HEK293 (cell line): ENCODE measurements around the gene ZNF292.

Experiments
- CTCF ChIP-seq: fragments of 450-650 bp; formaldehyde crosslinking; IDR thresholded peaks from 2 replicates; pipeline ENCODE4 v1.5.1; 2016; ENCODE audit warnings: missing biosample characterization, missing genetic modification characterization
- PRDM1 ChIP-seq: fragments of 450-650 bp; formaldehyde crosslinking; IDR thresholded peaks from 2 replicates; pipeline ENCODE4; 2016; ENCODE audit warnings: missing biosample characterization, missing genetic modification characterization
- PRDM10 ChIP-seq: fragments of 450-650 bp; formaldehyde crosslinking; IDR thresholded peaks from 2 replicates; pipeline ENCODE4 v1.5.1; 2016; ENCODE audit warnings: missing biosample characterization, missing genetic modification characterization
- ZBTB10 ChIP-seq: fragments of 450-650 bp; formaldehyde crosslinking; IDR thresholded peaks from 2 replicates; pipeline ENCODE4 v1.5.1; 2016; ENCODE audit warnings: missing biosample characterization, missing genetic modification characterization
- ZNF169 ChIP-seq: fragments of 450-650 bp; formaldehyde crosslinking; IDR thresholded peaks from 2 replicates; pipeline ENCODE4 v1.5.1; 2016; ENCODE audit warnings: missing biosample characterization, missing genetic modification characterization

- TF ChIP-seq CTCF (tag by site-specific recombination) = no peak
- TF ChIP-seq PRDM10 (tag by site-specific recombination) = no peak
- no peak for TF ChIP-seq ZBTB10 (tag by site-specific recombination)
- no peak for TF ChIP-seq ZNF169 (tag by site-specific recombination)
- TF ChIP-seq PRDM1 (tag by site-specific recombination) = no peak
These were observed 70.1 kb downstream of the ZNF292 start for GRCh38 chr6:87225511-87225910.
